Jurkat, Clone E6-1 (cell line): ENCODE results near the gene KDSR.

Experiments
- DNase-seq: peaks from one replicate; pipeline ENCODE4 v3.0.0-alpha.2; 2011; ENCODE audit warnings: low read depth, low spot score
- H3K4me3 ChIP-seq: 2 replicates; pipeline ENCODE4 v1.5.1; 2011; ENCODE audit warnings: mild to moderate bottlenecking, low read length, control low read depth, moderate library complexity

Gene KDSR

GRCh38 chr18:63312019-63312409, 55.0 kb downstream of the KDSR start:
- H3K4me3 ChIP-seq, result no peak overlapping the region
- DNase-seq, result no peak

GRCh38 chr18:63311118-63312018, 55.6 kb downstream of the KDSR start:
- no peak overlapping the region for H3K4me3 ChIP-seq
- DNase-seq, result no peak

GRCh38 chr18:63309422-63309821, 57.6 kb downstream of the KDSR start:
- no peak for DNase-seq

GRCh38 chr18:63307551-63308200, 59.3 kb downstream of the KDSR start:
- no peak for DNase-seq
- no peak overlapping the region for H3K4me3 ChIP-seq

More at GRCh38 chr18:63309422-63309821, 57.6 kb downstream of the KDSR start:
- H3K4me3 ChIP-seq, result no peak overlapping the region

GRCh38 chr18:63306819-63307550, 60.0 kb downstream of the KDSR start:
- no peak for DNase-seq
- no peak overlapping the region for H3K4me3 ChIP-seq

- DNase-seq, result no peak
- H3K4me3 ChIP-seq, result no peak overlapping the region
Measured at GRCh38 chr18:63306249-63306648, 60.8 kb downstream of the KDSR start.

- H3K4me3 ChIP-seq, result no peak overlapping the region
- DNase-seq, result no peak
Measured at GRCh38 chr18:63303547-63303946, 63.5 kb downstream of the KDSR start.

- H3K4me3 ChIP-seq, result no peak overlapping the region
- DNase-seq, result no peak
Measured at GRCh38 chr18:63302636-63303405, 64.2 kb downstream of the KDSR start.

GRCh38 chr18:63302220-63302619, 64.8 kb downstream of the KDSR start:
- H3K4me3 ChIP-seq, result no peak overlapping the region
- no peak for DNase-seq

- no peak overlapping the region for H3K4me3 ChIP-seq
- DNase-seq, result no peak
Measured at GRCh38 chr18:63301434-63301833, 65.6 kb downstream of the KDSR start.

GRCh38 chr18:63299837-63300745, 66.9 kb downstream of the KDSR start:
- no peak overlapping the region for H3K4me3 ChIP-seq
- no peak for DNase-seq

GRCh38 chr18:63298400-63299365, 68.3 kb downstream of the KDSR start:
- H3K4me3 ChIP-seq, result no peak overlapping the region

GRCh38 chr18:63297687-63298399, 69.2 kb downstream of the KDSR start:
- DNase-seq, result no peak
- H3K4me3 ChIP-seq, result no peak overlapping the region

More at GRCh38 chr18:63298400-63299365, 68.3 kb downstream of the KDSR start:
- DNase-seq, result no peak

- no peak for DNase-seq
- H3K4me3 ChIP-seq, result no peak overlapping the region
Measured at GRCh38 chr18:63293935-63294334, 73.1 kb downstream of the KDSR start.

- no peak for DNase-seq
- H3K4me3 ChIP-seq, result no peak overlapping the region
Measured at GRCh38 chr18:63292831-63293683, 73.9 kb downstream of the KDSR start.

GRCh38 chr18:63291278-63291677, 75.7 kb downstream of the KDSR start:
- no peak overlapping the region for H3K4me3 ChIP-seq
- no peak for DNase-seq
